GM18511 (cell line): ENCODE data around the gene TMEM220.

Experiments
- ATAC-seq: cut with Tn5 transposase; IDR thresholded peaks from one replicate; pipeline ENCODE4 v1.9.1; 2021; ENCODE audit warnings: mild to moderate bottlenecking, moderate library complexity; ENCODE audit not compliant: unreplicated experiment

The TMEM220 gene

GRCh38 chr17:10673312-10673711, 56.5 kb downstream of the TMEM220 start:
- ATAC-seq: no peak

GRCh38 chr17:10668775-10669174, 61.0 kb downstream of the TMEM220 start:
- ATAC-seq: no peak

DNA sequence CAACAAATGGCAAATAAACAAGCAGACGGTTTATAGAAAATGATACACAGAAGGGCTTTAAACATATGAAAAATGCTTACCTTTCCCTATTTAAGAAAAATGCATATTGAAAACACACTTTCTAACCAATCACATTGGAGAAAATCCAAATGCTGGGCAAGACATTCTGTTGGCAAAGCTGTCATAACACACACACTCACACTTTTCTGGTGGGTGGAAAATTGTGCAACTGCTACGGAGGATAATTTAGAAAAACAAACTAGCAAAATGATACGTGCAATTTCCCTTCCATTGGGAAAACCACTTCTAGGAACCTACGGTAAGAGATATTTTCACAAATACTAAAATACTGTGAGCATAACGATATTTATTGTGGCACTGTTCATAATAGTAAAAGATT, 62.9 kb downstream of the TMEM220 start:
- ATAC-seq: no peak

DNA sequence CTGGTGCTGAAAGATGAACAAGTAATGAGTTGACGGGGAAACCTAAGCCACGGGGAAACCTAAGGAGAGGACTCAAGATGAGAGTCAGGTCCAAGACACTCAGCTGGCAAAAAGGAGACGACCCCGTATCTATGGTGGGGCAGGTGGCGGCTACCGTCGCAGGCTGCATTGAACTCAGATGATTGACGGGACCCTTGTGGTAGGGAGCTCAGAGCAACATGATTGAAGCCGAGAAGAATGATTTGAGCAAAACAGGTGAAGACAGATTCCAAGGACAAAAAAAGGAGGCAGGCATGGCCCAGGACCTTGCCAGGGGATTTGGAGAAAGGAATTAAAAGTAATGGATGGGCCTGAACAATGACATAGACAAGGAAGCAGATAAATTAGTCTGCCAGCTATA, 65.3 kb downstream of the TMEM220 start:
- ATAC-seq: no peak
